ENCODE data around the gene OXT.
"Not testable (repeated sequence)": the region's sequence is repeated elsewhere in the genome, so short reads cannot be mapped to it uniquely, and the experiment has no call there.

OXT gene

GRCh38 chr20:3109350-3110302 is 38.2 kb downstream of the OXT start:
- no peak for DNase-seq (ENCODE audit: low read depth in 4 of 4, low spot score in 1 of 4)

DNA sequence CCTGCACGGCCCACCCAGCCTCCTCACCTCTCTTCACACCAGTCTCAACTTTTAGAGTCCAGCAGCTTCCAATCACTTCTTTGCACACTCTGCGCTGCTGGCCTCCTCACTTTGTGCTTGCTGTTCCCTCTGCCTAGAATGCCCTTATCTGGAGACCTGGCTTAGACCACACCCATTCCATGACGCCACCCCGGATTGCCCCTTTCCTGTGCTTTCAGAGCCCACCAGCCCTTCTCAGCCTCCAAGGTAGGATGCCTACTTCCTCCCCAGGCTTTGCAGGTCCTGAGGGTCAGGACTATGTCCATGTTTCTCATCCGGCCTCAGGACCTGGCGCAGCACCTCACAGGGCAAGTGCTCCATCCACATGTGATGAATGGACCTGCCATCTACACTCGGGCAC is 40.1 kb downstream of the OXT start:
- DNase-seq (ENCODE audit: low read depth in 4 of 4, low spot score in 1 of 4): no peak

DNA sequence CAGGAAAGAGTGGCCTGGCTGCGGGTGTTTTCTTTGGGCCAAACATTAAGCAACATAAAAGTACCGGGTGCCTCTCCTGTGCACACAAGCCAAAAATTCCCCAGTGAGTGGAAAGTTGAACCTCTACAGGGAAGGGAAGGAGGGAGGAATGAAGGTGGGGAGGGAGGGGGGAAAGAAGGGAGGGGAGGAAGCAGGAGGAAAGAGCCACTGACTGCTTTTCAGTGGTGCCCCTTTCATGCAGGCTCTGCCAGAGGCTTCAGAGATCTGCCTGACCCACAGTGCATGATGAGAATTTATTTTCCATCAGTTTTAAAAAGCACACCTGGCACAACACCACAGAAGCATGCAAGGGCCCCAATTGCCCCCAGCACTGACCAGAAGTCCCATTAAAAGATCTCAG is 40.6 kb downstream of the OXT start:
- DNase-seq (ENCODE audit: low read depth in 4 of 4, low spot score in 1 of 4): no peak

DNA sequence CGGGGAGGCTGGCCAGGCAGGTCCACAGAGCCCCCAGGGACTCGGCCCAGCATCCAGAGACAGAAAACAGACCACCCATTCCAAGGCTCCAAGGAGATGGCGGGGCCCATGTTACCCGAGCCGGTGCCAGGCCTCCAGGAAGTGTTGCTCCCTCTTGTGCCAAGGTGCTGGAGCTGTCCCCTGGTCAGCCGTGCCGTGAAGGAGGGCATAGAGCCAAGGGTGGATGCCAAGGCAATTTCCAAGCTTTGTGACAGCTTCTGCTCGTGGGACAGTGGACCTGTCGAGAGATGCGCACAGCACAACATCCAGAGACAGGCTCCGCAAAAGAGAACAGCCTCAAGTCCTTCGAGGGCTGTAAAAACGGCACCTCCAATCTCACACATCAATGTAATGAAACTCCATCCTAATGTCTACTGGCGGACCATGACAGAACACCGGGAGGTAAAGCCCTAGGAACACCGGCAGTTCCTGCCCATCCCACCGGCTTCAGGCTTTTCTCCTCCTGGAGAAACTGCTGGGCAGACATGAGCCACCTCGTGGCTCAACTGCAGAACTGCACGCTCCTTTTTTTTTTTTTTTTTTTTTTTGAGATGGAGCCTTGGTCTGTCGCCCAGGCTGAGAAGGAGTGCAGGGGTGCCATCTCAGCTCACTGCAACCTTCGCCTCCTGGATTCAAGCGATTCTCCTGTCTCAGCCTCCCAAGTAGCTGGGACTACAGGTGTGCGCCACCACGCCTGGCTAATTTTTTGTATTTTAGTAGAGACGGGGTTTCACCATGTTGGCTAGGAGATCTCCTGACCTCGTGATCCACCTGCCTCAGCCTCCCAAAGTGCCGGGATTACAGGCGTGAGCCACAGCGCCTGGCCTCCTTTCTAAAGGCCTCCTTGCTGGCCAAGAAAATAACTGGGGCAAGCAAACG is 44.0 kb downstream of the OXT start:
- no peak for DNase-seq (ENCODE audit: low read depth in 4 of 4, low spot score in 1 of 4)

GRCh38 chr20:3116341-3116740 is 44.9 kb downstream of the OXT start:
- DNase-seq (ENCODE audit: low read depth in 4 of 4, low spot score in 1 of 4): no peak

GRCh38 chr20:3117839-3118379 is 46.5 kb downstream of the OXT start:
- DNase-seq (ENCODE audit: low read depth in 4 of 4, low spot score in 1 of 4): not testable (repeated sequence)

DNA sequence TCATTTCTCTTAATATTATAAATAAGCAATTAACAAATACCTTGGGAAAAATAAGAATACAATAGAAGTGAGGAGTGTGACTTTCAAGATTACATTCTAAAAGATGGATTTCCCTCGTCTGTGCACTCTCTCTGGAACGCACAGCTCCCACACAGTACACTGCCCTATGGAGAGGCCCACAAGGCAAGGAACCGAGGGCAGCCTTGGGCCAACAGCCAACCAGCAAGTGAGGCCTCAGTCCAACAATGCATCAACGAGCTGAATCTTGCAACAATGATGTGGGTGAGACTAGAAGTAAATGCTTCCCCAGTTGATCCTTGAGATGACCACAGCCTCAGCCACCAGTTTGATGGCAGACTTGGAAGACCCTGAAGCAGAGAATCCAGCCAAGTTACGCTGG is 47.6 kb downstream of the OXT start:
- no peak for DNase-seq (ENCODE audit: low read depth in 4 of 4, low spot score in 1 of 4)

DNA sequence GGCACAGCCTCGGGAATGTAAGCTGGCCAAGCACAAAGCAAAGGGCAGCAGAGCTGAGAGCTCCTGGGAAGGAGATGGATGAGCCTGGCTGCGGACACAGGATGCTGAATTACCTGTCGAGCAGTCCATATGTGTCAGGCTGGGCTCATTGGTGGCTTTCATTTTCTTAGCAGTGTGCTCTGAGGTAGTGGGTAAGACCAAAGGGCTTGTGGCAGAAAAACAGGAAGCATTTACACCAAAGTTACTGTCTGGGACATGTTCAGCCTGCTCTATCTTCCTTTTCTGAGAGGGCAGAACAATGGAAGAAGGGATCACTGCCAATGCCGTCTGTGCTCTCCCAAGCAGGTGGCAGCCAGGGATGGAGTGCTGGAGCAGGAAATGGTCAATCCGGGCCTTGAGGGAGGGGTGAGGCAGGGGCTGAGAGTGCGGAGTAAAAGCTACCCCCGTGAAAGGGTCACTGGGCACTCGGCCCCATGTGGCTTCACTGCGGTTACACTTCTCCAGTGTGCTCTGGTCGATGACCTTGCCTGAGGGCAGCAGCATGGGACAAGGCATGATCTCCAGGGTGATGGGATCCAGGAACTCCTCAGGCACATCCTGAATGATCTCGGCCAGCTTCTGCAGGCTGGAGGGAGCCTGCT is 50.0 kb downstream of the OXT start:
- no peak for DNase-seq (ENCODE audit: low read depth in 4 of 4, low spot score in 1 of 4)
